Endothelial cell of umbilical vein (primary cell): ENCODE measurements around the gene ADD1. TPM values are rescaled to one million over a fixed set of nuclear protein-coding genes. Genes with fewer than 3 reads are reported as not detected.

ENCODE experiments used
- BruUV-seq: library from RNA; stranded (reverse); fragments of 400-500 nt; replicated peaks from 2 replicates; lab custom pipeline; 2021; lab: Mats Ljungman, UMichigan
- CTCF ChIA-PET: fragments of 300-600, 350-600 bp; sonication (Branson Sonifier 250); formaldehyde crosslinking; loops from one replicate; lab custom pipeline; 2021; ENCODE audit warnings: antibody characterized with exemption, inconsistent platforms; lab: Charles Lee
- POLR2A ChIA-PET: fragments of 300-600, 350-600 bp; sonication (Branson Sonifier 250); formaldehyde crosslinking; loops from one replicate; lab custom pipeline; 2021; ENCODE audit warnings: antibody characterized with exemption, inconsistent platforms; lab: Charles Lee
- DNase-seq: peaks from one replicate; pipeline ENCODE4 v3.0.0-alpha.2; 2011; ENCODE audit warnings: low read depth, low spot score
- FAIRE-seq: peaks from 2 replicates; lab custom pipeline; 2011; peaks lifted over from hg19 to GRCh38; lab: Jason Lieb, UNC
- H2AFZ ChIP-seq: 2 replicates; pipeline ENCODE4 v1.6.0; 2012; ENCODE audit warnings: low read depth, low read length, control low read depth, inconsistent platforms
- H3K27ac ChIP-seq: 2 replicates; pipeline ENCODE4 v1.5.1; 2011; ENCODE audit warnings: low read depth, mild to moderate bottlenecking, control low read depth, low read length, moderate library complexity; ENCODE audit not compliant: insufficient read depth
- H3K27me3 ChIP-seq, 2 experiments: 2 replicates each; pipeline versions ENCODE4 v1.6.0 to v1.6.1; 2011; ENCODE audit warnings: low read length in 2 of 2, mixed read lengths in 1 of 2; ENCODE audit not compliant: control insufficient read depth in 2 of 2, insufficient read depth in 2 of 2
- H3K36me3 ChIP-seq, 2 experiments: 2 replicates in 1 of 2; 3 replicates in 1 of 2; pipeline ENCODE4 v1.5.1; 2011; ENCODE audit warnings: low read length in 2 of 2, mild to moderate bottlenecking in 1 of 2, moderate library complexity in 1 of 2; ENCODE audit not compliant: control insufficient read depth in 2 of 2, insufficient read depth in 2 of 2; ENCODE audit errors: extremely low read depth in 1 of 2
- H3K4me1 ChIP-seq: 3 replicates; pipeline ENCODE4 v1.5.1; 2011; ENCODE audit warnings: mild to moderate bottlenecking, low read length; ENCODE audit not compliant: control insufficient read depth, insufficient read depth; ENCODE audit errors: extremely low read depth
- H3K4me2 ChIP-seq: 2 replicates; pipeline ENCODE4 v1.6.1; 2011; ENCODE audit warnings: low read length, control low read depth, mixed read lengths; ENCODE audit not compliant: insufficient read depth
- H3K4me3 ChIP-seq, 3 experiments: fragments of 200-600 bp in 1 of 3; sonication (generic), shearing (Covaris generic) in 1 of 3; replicated peaks in 1 of 3; 2 replicates each; pipeline ENCODE4 v1.5.1; 2011 to 2016; ENCODE audit warnings: control low read depth in 3 of 3, low read length in 3 of 3, mild to moderate bottlenecking in 2 of 3, inconsistent platforms in 1 of 3, low read depth in 1 of 3, moderate library complexity in 1 of 3; ENCODE audit not compliant: insufficient read depth in 1 of 3
- H3K79me2 ChIP-seq: 2 replicates; pipeline ENCODE4 v1.6.0; 2012; ENCODE audit warnings: low read length, inconsistent platforms; ENCODE audit not compliant: control insufficient read depth, insufficient read depth
- H3K9ac ChIP-seq: replicated peaks from 2 replicates; pipeline ENCODE3; 2011; ENCODE audit warnings: low read length, control low read depth; ENCODE audit not compliant: insufficient read depth; ENCODE audit errors: extremely low read depth
- H3K9me1 ChIP-seq: replicated peaks from 3 replicates; pipeline ENCODE4 v1.6.0; 2011; ENCODE audit warnings: mild to moderate bottlenecking, low read length; ENCODE audit not compliant: control insufficient read depth, insufficient read depth; ENCODE audit errors: extremely low read depth
- H3K9me3 ChIP-seq: replicated peaks from 2 replicates; pipeline ENCODE4 v1.5.1; 2012; ENCODE audit warnings: low read length, inconsistent platforms; ENCODE audit not compliant: control insufficient read depth, insufficient read depth
- H4K20me1 ChIP-seq: replicated peaks from 2 replicates; pipeline ENCODE3; 2011; ENCODE audit warnings: mild to moderate bottlenecking, low read length; ENCODE audit not compliant: control insufficient read depth, insufficient read depth; ENCODE audit errors: extremely low read depth
- EZH2 ChIP-seq: IDR thresholded peaks from 2 replicates; pipeline ENCODE4 v1.6.1; 2012; ENCODE audit warnings: borderline replicate concordance, low read depth, mild to moderate bottlenecking, moderate library complexity, low read length, inconsistent platforms; ENCODE audit not compliant: severe bottlenecking
- FOS ChIP-seq: IDR thresholded peaks from 2 replicates; pipeline ENCODE4 v1.6.1; 2011; ENCODE audit warnings: mild to moderate bottlenecking, low read length, moderate library complexity, borderline replicate concordance; ENCODE audit not compliant: insufficient read depth
- dilution Hi-C: fragments of 300-500 bp; cut with MboI; formaldehyde crosslinking; loops from one replicate; pipeline ENCODE4 v1.15.0; 2019; ENCODE audit warnings: low sequenced_read_pairs; ENCODE audit not compliant: extremely low pct_ligation_motif_present
- intact Hi-C: fragments of 100-400 bp; cut with micrococcal nuclease; formaldehyde crosslinking; loops from one replicate; pipeline ENCODE4 v1.10.0; 2022
- polyA plus RNA-seq, 4 experiments: library from polyadenylated mRNA; depleted of rRNA in 3 of 4; stranded (reverse) in 3 of 4; unstranded in 1 of 4; fragments of >200 nt; gene quantifications; 2 replicates each; pipeline versions ENCODE4 v1.2.1 to v1.2.3, GENCODE V29; 2011 to 2012; ENCODE audit warnings: missing spikeins in 1 of 4
- total RNA-seq: library from RNA; stranded (reverse); gene quantifications from 2 replicates; pipeline ENCODE4 v1.2.3, GENCODE V29; 2021
- TF ChIP-seq, protein P1 (sequence below), 2 donors: IDR thresholded peaks; 1 replicate in 1 of 2; 2 replicates in 1 of 2; pipeline ENCODE4 v1.5.1; 2011; ENCODE audit warnings: low read length in 2 of 2, mild to moderate bottlenecking in 2 of 2, moderate library complexity in 2 of 2, control low read depth in 1 of 2, inconsistent platforms in 1 of 2, low read depth in 1 of 2; ENCODE audit not compliant: insufficient read depth in 1 of 2; ENCODE audit errors: extremely low read depth in 1 of 2

The ADD1 gene
- total and polyA plus RNA-seq, 2 donors (not counting 3 experiments of a cell fraction or from before 2014, with no cell fraction given): 219 to 305 TPM

- no peak overlapping the region for H2AFZ ChIP-seq
- no peaks in the 10 kb centered on the region for H3K27me3 ChIP-seq
- ChIA-PET POLR2A (no interaction called here), CTCF (no interaction called here)
- no peaks in the 10 kb centered on the region for H3K9me3 ChIP-seq
- intact Hi-C loops: no loop called here
- H4K20me1 ChIP-seq: no peaks in the 10 kb centered on the region
- H3K27ac ChIP-seq: no peak overlapping the region
- H3K4me3 ChIP-seq: no peak overlapping the region
- no peak overlapping the region for H3K4me2 ChIP-seq
- TF ChIP-seq, protein P1, sequence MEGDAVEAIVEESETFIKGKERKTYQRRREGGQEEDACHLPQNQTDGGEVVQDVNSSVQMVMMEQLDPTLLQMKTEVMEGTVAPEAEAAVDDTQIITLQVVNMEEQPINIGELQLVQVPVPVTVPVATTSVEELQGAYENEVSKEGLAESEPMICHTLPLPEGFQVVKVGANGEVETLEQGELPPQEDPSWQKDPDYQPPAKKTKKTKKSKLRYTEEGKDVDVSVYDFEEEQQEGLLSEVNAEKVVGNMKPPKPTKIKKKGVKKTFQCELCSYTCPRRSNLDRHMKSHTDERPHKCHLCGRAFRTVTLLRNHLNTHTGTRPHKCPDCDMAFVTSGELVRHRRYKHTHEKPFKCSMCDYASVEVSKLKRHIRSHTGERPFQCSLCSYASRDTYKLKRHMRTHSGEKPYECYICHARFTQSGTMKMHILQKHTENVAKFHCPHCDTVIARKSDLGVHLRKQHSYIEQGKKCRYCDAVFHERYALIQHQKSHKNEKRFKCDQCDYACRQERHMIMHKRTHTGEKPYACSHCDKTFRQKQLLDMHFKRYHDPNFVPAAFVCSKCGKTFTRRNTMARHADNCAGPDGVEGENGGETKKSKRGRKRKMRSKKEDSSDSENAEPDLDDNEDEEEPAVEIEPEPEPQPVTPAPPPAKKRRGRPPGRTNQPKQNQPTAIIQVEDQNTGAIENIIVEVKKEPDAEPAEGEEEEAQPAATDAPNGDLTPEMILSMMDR (IDR thresholded peaks at IDR 0.05; ENCODE audit: extremely low read depth in 1 of 2, insufficient read depth in 1 of 2, low read depth in 1 of 2, low read length in 2 of 2): no peak
- TF ChIP-seq EZH2: no peak
- TF ChIP-seq FOS: no peak
- no peaks in the 10 kb centered on the region for H3K79me2 ChIP-seq
- dilution Hi-C loops: no loop called here
- no TSS peak for BruUV-seq
- H3K9ac ChIP-seq: no peak overlapping the region
- peaks cover 5 to 72% of the 10 kb centered on the region in 2 experiments for H3K36me3 ChIP-seq
- H3K9me1 ChIP-seq: no peaks in the 10 kb centered on the region
- DNase-seq (no peak), FAIRE-seq (no peak)
- H3K4me1 ChIP-seq: no peaks in the 10 kb centered on the region
Observed at GRCh38 chr4:2827071-2827873, 16.4 kb upstream of the ADD1 start.
